Activated naive CD8-positive, alpha-beta T cell (primary cell): ENCODE data around the gene KCNG1.
A peak's percentile ranks its signal among the peaks of the same experiment; 100 is the strongest.
"Not testable (repeated sequence)": the region's sequence is repeated elsewhere in the genome, so short reads cannot be mapped to it uniquely, and the experiment has no call there.

Experiments
- H3K27ac Mint-ChIP-seq: one replicate; pipeline ENCODE4 v1.8.0; 2021; ENCODE audit warnings: mixed read lengths
- H3K27me3 Mint-ChIP-seq: one replicate; pipeline ENCODE4 v1.8.0; 2021; ENCODE audit warnings: mixed read lengths
- H3K36me3 Mint-ChIP-seq: one replicate; pipeline ENCODE4 v1.8.0; 2021; ENCODE audit warnings: mixed read lengths
- H3K4me1 Mint-ChIP-seq: one replicate; pipeline ENCODE4 v1.8.0; 2021; ENCODE audit warnings: low read depth, mixed read lengths
- H3K4me3 Mint-ChIP-seq: one replicate; pipeline ENCODE4 v1.8.0; 2021; ENCODE audit warnings: mild to moderate bottlenecking, mixed read lengths
- H3K9me3 Mint-ChIP-seq: one replicate; pipeline ENCODE4 v1.8.0; 2021; ENCODE audit warnings: low read depth, mixed read lengths

Gene KCNG1, protein sequence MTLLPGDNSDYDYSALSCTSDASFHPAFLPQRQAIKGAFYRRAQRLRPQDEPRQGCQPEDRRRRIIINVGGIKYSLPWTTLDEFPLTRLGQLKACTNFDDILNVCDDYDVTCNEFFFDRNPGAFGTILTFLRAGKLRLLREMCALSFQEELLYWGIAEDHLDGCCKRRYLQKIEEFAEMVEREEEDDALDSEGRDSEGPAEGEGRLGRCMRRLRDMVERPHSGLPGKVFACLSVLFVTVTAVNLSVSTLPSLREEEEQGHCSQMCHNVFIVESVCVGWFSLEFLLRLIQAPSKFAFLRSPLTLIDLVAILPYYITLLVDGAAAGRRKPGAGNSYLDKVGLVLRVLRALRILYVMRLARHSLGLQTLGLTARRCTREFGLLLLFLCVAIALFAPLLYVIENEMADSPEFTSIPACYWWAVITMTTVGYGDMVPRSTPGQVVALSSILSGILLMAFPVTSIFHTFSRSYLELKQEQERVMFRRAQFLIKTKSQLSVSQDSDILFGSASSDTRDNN

DNA sequence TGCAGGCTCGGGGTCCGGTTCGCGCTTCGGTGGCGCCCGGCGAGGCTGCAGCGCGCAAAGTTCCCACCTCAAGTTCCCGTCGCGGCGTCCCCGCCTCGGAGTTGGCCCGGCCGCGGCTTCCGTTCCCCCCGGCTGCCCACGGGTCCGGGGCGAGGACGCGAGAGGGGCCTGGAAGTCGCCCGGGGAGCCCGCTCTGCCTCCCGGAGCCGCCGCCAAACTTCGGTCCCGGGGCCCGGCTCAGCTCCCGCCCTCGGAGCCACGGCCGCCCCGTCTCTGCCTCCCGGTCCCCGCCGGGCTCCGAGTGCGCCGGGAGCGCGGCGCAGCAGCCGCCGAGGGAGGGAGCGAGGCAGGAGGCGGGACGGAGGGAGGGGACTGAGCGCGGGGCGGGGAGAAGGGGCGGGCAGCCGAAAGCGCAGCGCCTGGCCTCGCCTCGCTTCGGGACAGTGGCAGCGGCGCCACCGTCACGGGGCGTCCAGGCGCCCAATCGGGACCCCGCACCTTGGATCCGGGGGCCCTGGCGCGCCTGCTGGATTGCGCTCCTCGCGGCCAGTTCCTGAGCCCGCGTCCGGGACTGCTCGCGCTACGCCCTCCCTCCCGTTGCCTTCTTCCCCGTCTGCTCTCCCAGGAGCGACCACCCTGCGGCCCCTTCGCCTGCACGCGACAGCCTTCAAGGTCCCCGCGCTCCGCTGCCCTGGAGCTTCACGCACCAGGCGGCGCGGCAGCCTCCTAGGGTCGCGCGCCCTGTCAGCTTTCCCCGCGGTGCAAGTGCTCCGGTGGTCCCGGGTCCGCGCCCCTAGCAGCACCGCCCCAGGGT is at the start of gene KCNG1:
Gene KCNG1 (minus strand): TSS at position 305 of the 814 bp plus-strand sequence. CDS start 12,769 bp downstream, outside the sequence.
- Mint-ChIP-seq H3K36me3 (no peaks in the 10 kb centered on the region), H3K4me1 (peaks cover 11% of the 10 kb centered on the region), H3K9me3 (no peaks in the 10 kb centered on the region), H3K27me3 (peaks cover 39% of the 10 kb centered on the region), H3K27ac (no peak within 1 kb of the TSS), H3K4me3 (peak within 1 kb of the TSS; percentile 75)

- no peaks in the 10 kb centered on the region for H3K36me3 Mint-ChIP-seq
- peaks cover 32% of the 10 kb centered on the region for H3K27me3 Mint-ChIP-seq
Measured at GRCh38 chr20:51070621-51071020, 47.7 kb upstream of the KCNG1 start.

GRCh38 chr20:51067792-51068191 is 44.9 kb upstream of the KCNG1 start:
- Mint-ChIP-seq H3K27ac (no peak overlapping the region), H3K27me3 (peaks cover 19% of the 10 kb centered on the region)

More at GRCh38 chr20:51070621-51071020, 47.7 kb upstream of the KCNG1 start:
- no peaks in the 10 kb centered on the region for H3K4me1 Mint-ChIP-seq
- no peak overlapping the region for H3K27ac Mint-ChIP-seq
- no peaks in the 10 kb centered on the region for H3K9me3 Mint-ChIP-seq
- no peak overlapping the region for H3K4me3 Mint-ChIP-seq

GRCh38 chr20:51065615-51066014 is 42.7 kb upstream of the KCNG1 start:
- Mint-ChIP-seq H3K4me3 (no peak overlapping the region), H3K27ac (no peak overlapping the region), H3K27me3 (peaks cover 11% of the 10 kb centered on the region), H3K9me3 (no peaks in the 10 kb centered on the region), H3K4me1 (peaks cover 22% of the 10 kb centered on the region), H3K36me3 (no peaks in the 10 kb centered on the region)

More at GRCh38 chr20:51067792-51068191, 44.9 kb upstream of the KCNG1 start:
- H3K4me3 Mint-ChIP-seq, result no peak overlapping the region
- H3K9me3 Mint-ChIP-seq, result no peaks in the 10 kb centered on the region
- H3K4me1 Mint-ChIP-seq, result peaks cover 5% of the 10 kb centered on the region
- no peaks in the 10 kb centered on the region for H3K36me3 Mint-ChIP-seq

DNA sequence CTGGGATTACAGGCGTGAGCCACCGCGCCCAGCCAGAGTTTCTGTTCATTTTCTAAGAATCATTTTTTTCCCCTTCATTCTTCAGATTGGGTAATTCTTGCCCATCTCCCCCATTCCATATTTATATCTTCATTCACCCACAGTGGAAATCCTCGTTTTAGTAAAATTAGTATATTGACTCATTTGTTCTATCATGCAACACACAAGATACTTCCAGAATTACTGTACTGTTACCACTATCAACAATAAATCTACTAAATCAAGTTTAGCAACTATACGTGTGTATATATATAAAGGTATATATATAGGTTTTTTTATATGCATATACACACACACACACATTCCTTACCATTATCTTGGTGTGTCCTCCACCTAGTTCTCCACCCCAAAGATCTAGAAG is 41.2 kb upstream of the KCNG1 start:
- Mint-ChIP-seq H3K36me3 (no peaks in the 10 kb centered on the region), H3K27ac (peak overlapping the region; percentile 54), H3K27me3 (peaks cover 9% of the 10 kb centered on the region), H3K9me3 (no peaks in the 10 kb centered on the region), H3K4me3 (peak overlapping the region; percentile 24), H3K4me1 (peaks cover 27% of the 10 kb centered on the region)

GRCh38 chr20:51062065-51062464 is 39.2 kb upstream of the KCNG1 start:
- Mint-ChIP-seq H3K27ac (peak overlapping the region; percentile 91), H3K4me3 (no peak overlapping the region), H3K4me1 (peaks cover 27% of the 10 kb centered on the region), H3K36me3 (no peaks in the 10 kb centered on the region), H3K9me3 (no peaks in the 10 kb centered on the region), H3K27me3 (peaks cover 4% of the 10 kb centered on the region)

- H3K36me3 Mint-ChIP-seq, result no peaks in the 10 kb centered on the region
- H3K27ac Mint-ChIP-seq, result peak overlapping the region; percentile 91
- H3K4me1 Mint-ChIP-seq, result peaks cover 27% of the 10 kb centered on the region
- H3K27me3 Mint-ChIP-seq, result peaks cover 5% of the 10 kb centered on the region
- H3K4me3 Mint-ChIP-seq, result peak overlapping the region; percentile 41
- H3K9me3 Mint-ChIP-seq, result no peaks in the 10 kb centered on the region
Measured at GRCh38 chr20:51061418-51062045, 38.6 kb upstream of the KCNG1 start.

DNA sequence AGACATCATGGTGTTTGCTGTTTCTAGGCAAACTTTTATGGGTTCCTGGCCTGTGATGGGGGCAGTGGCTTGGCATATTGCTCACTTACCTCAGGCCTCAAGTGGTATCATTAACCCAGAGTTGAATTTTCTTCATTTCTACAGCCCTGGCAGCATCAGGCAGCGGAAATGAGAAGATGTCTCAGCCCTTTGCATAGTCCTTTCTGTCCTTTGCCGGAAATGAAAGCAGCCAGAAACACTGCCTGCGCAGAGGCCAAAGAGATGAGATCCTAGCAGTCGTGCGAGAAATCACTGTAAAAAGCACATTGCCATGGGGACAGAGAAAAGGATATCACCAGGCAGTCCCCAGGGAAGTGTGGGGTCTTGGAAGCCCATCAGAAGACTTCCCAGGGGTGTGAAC is 37.4 kb upstream of the KCNG1 start:
- H3K27me3 Mint-ChIP-seq, result peaks cover 7% of the 10 kb centered on the region
- H3K4me1 Mint-ChIP-seq, result peaks cover 27% of the 10 kb centered on the region
- H3K9me3 Mint-ChIP-seq, result no peaks in the 10 kb centered on the region
- H3K27ac Mint-ChIP-seq, result no peak overlapping the region
- no peak overlapping the region for H3K4me3 Mint-ChIP-seq
- no peaks in the 10 kb centered on the region for H3K36me3 Mint-ChIP-seq

DNA sequence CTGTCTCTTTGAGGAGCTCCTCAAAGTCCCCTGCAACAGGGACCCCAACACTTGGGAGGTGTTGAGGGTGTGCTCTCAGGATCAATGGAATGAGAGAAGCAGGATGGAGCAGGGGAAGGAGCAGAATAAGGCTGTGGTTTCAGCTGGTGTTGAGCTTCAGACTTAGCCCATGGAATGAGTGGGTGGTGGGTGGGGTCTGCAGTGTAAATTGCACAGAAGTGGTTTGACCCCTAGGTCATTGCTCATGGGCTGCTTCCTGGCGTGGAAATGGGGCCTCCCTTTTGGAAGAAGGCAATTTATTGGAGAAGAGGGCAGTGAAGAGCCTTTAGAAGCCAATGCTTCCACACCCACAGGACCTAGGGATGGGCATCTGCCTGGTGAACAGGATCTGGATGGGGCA is 37.0 kb upstream of the KCNG1 start:
- peaks cover 27% of the 10 kb centered on the region for H3K4me1 Mint-ChIP-seq
- H3K27me3 Mint-ChIP-seq, result peaks cover 7% of the 10 kb centered on the region
- no peaks in the 10 kb centered on the region for H3K36me3 Mint-ChIP-seq
- H3K27ac Mint-ChIP-seq, result no peak overlapping the region
- H3K9me3 Mint-ChIP-seq, result no peaks in the 10 kb centered on the region
- H3K4me3 Mint-ChIP-seq, result no peak overlapping the region

DNA sequence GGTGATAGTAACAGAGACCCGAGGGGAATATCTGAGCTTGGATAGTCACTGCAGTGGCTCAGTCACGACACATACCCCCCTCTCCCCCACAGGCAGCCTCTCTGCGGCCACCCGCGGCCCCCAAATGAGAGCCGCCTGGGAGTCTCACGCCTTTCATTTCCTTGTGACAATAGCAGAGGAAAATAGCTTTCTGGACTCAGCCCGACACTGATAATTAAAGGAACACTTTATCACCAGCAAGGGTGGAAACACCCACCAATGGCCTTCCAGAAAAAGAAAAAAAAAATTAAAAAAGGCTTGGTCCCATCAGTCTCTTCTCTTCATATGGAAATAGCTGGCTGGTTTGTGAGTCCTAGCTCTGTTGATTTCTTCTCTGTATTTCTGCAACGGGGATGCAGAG is 35.1 kb upstream of the KCNG1 start:
- Mint-ChIP-seq H3K27ac (no peak overlapping the region), H3K4me3 (no peak overlapping the region), H3K36me3 (no peaks in the 10 kb centered on the region), H3K9me3 (no peaks in the 10 kb centered on the region), H3K4me1 (peaks cover 22% of the 10 kb centered on the region), H3K27me3 (peaks cover 20% of the 10 kb centered on the region)

- H3K4me3 Mint-ChIP-seq, result no peak overlapping the region
- no peaks in the 10 kb centered on the region for H3K36me3 Mint-ChIP-seq
- H3K4me1 Mint-ChIP-seq, result no peaks in the 10 kb centered on the region
- H3K27me3 Mint-ChIP-seq, result peaks cover 36% of the 10 kb centered on the region
- no peaks in the 10 kb centered on the region for H3K9me3 Mint-ChIP-seq
- H3K27ac Mint-ChIP-seq, result no peak overlapping the region
Measured at GRCh38 chr20:51054233-51054632, 31.3 kb upstream of the KCNG1 start.

DNA sequence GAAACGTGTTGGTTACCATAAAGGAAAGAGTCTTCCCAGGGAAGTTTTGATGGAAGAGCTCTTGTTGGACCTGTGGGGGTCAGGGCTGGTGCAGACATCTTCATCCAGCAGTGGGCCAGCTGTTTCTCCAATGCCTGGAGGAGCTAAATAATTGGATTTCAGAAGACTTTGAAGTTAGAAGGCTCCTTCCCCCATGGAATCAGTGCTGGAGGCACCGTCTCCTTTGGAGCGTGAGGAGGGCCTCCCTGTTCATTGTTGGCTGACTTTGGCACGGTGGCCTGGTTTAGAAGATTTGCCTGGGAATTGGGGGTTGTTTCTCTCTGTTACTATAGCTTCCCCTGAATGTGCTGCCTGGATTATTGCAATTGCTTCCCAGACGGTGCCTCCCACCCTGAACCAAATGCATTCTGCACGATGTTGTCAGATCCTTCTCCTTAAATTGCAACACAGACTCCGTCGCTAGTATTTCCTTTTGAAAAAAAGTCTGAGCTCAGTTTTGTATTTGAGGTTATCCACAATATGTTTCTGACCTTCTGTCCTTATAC is 27.7 kb upstream of the KCNG1 start:
- H3K27me3 Mint-ChIP-seq, result peaks cover 32% of the 10 kb centered on the region
- no peaks in the 10 kb centered on the region for H3K36me3 Mint-ChIP-seq
- no peaks in the 10 kb centered on the region for H3K4me1 Mint-ChIP-seq
- no peak overlapping the region for H3K4me3 Mint-ChIP-seq
- H3K27ac Mint-ChIP-seq, result no peak overlapping the region
- no peaks in the 10 kb centered on the region for H3K9me3 Mint-ChIP-seq

- H3K4me3 Mint-ChIP-seq, result no peak overlapping the region
- no peaks in the 10 kb centered on the region for H3K9me3 Mint-ChIP-seq
- no peak overlapping the region for H3K27ac Mint-ChIP-seq
- no peaks in the 10 kb centered on the region for H3K36me3 Mint-ChIP-seq
- H3K27me3 Mint-ChIP-seq, result peaks cover 18% of the 10 kb centered on the region
- no peaks in the 10 kb centered on the region for H3K4me1 Mint-ChIP-seq
Measured at GRCh38 chr20:51046021-51046985, 23.4 kb upstream of the KCNG1 start.

DNA sequence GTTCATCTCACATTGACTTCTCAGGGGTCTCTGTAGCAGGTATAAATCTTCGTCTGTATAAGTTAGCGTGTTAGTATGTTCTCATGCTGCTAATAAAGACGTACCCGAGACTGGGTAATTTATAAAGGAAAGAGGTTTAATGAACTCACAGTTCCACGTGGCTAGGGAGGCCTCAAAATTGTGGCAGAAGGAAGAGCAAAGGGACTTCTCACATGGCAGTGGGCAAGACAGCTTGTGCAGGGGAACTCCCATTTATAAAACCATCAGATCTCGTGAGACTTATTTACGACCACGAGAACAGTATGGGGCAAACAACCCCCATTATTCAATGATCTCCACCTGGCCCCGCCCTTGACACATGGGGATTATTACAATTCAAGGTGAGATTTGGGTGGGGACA is 22.6 kb upstream of the KCNG1 start:
- not testable (repeated sequence) for H3K4me1 Mint-ChIP-seq, H3K4me3 Mint-ChIP-seq, H3K27ac Mint-ChIP-seq, H3K9me3 Mint-ChIP-seq, H3K36me3 Mint-ChIP-seq
- peaks cover 14% of the 10 kb centered on the region for H3K27me3 Mint-ChIP-seq
